Activated naive CD4-positive, alpha-beta T cell treated with anti-CD3 and anti-CD28 coated beads, Interleukin-2, amount 50 U/mL, for 16 hours (primary cell): ENCODE measurements around the gene CCDC70.

Experiments
- DNase-seq: peaks from one replicate; pipeline ENCODE4 v3.0.0-alpha.2; 2020

CCDC70 gene

DNA sequence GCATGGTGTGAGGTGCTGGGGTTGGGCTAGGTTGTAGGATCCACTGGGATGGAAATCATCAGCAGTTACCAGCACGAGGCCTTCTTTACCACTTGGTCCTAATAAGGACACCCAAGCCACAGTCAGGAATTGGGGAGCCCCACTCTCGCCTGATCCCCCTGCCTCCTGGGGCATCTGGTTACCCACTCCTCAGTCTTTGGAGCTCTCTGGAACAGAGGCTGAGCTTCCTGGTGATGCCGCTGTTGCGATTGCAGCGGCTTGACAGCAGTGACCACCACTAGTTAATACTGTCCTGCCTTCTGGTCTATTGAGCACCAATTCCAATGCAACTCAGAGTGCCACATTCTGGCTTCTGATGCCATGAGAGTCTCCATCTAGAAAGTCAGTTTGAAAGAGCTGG, 30.2 kb upstream of the CCDC70 start:
- no peak for DNase-seq

DNA sequence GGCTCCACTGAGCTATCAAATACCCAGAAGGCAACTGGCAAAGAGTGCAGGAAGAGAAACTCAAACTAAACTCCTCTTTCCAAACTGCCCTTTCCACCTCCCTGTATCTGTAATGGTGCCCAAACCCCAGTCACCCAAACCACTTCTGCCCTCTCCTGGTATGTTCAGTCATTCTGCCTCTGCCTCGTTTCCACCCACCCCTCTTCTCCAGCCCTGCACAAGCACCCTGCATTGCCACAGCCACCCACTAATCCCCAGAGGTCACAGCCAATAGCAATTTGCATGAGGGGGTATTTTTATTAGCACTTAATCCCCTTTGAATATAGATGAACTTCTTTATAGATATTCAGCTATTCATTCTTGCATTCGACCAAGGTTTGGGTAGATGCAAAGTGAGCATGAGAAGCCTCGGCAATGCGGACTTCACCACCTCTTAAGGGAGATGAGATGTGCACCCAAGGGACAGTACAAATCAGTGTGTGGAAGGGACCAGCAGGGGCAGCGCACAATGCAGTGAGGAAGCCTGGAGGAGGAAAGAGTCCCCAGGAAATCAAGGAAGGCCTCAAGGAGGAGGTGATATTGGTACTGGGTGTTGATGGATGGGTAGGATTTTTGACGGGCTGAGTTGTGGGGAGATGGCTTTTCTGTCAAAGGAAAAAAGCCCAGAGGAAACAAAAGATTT, 29.2 kb upstream of the CCDC70 start:
- DNase-seq: peak; percentile 52

DNA sequence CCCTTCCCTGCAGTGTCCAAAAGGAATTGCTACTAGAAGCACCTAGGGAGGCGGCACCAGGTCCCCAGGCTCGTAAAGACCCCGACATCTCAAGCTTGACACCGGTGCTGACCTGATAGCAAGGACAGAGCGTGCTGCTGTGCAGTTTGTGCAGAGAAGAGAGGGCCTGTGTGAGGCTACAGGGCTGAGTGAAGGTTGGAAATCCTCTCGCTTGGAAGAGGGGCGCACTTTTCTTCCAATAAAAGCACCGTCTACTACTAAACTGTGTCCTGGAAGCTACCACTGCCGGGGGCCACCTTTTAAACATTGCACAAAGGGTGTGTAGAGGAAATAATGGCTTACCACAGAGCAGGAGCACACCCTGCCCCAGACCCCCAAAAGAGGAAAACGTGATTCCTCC, 27.8 kb upstream of the CCDC70 start:
- DNase-seq: no peak

DNA sequence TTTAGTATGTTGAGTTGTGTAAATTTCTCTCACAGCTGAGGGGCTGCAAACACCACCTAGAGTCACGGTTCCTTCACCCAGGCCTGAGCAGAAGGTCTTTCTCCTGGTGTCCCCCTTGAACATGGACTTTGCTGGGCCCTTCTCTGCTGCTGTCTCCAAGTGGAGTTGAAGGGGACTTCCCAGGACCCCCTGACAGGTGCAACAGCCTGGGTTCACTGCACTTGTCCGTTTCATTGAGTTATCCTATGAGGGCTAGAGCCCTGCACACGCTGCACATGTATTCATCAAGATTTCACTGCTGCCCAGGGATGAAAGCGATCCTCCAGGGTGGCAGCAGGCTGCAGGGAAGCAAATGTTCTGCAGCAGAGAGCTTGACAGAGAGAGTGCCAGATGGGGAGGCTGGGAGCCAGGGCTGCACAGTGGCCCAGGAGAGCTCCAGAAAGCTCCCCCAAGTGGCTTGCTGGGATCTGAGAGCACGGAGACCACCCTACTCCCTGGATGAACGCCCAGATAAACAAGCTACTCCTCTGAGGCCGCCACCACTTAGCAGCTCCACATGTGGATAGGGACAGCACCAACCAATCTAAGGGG, 27.1 kb upstream of the CCDC70 start:
- no peak for DNase-seq

DNA sequence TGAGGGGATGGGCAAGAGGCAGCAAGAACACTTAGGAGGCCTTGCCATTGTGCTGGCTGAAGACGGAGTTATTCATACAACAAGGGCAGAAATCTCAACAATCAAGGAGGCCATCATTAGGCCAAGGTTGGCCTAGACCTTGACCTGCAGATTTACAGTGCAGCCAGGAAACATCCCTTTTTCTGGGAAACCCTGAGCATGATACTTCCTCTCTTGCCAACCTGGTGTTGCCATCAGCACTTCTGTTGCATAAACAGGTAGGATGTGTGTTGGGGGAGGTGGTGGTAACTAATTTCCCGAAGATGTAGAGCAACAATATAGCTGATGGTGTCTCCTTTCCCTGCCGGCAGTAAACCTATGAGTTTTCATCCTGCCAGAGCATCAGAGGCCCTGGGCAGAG, 24.8 kb upstream of the CCDC70 start:
- no peak for DNase-seq

DNA sequence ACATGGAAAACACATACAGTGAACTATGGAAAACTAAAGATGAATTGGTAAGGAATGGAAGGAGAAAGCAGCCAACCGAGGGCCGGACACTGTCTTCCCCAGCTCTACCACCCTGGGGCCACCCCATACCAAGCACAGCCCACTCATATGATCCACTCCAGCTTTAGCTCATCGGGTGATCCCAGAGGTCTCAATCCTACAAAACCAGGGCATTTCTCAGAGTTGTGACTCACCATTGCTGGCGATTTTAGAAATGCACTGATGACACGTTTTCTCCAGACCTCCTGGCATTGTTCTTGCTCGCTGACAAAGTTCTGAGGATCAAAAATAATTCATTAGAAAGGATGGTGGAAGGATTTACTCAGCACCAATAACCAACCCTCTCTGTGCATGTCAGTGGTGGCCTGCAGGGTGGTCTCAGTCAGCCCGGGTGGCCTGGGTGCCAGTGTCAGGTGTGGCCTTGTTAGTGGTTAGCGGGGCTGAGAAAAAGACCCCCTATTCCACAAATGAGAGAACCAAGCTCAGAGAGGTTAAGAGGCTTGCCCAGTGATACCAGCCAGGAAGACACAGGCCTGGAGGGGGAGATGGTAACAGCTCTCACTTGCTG, 23.4 kb upstream of the CCDC70 start:
- no peak for DNase-seq

DNA sequence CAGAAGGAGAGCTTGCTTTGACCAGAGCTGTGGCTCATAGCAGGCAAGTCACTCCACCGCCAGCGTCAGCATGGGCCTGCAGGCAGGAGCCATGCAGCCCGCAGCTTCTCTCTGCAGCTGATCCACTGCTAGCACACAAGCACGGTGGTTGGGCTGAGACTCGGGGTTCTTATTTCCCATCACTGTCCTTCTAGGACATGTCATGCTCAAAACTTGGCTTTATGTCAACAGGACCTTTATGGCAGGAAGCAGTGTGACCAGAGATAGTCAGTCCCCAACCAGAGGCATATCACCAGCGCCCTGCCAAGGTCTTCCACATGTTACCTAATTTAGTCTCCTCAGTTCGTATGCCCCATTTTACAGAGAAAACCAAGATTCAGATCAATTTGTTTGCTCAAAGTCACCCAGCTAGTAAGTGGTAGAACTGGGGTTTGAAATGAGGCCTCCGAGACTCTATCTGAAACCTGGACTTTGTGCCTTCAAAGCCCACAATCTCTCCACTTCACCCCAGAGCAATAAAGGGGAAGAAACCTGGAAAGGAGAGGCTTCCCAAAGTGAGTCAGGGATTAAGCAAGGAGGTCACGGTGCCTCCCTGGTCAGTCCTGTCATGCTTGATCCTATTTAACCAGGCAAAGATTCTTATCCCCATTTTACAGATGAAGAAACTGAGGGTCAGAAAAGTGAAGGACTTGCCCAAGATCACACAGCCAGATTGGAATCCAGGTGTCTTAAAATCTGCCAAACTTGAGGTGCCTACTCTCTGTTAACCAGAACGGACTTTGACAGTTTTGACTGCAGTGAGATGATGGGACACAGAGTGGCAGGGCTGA, 21.8 kb upstream of the CCDC70 start:
- no peak for DNase-seq

DNA sequence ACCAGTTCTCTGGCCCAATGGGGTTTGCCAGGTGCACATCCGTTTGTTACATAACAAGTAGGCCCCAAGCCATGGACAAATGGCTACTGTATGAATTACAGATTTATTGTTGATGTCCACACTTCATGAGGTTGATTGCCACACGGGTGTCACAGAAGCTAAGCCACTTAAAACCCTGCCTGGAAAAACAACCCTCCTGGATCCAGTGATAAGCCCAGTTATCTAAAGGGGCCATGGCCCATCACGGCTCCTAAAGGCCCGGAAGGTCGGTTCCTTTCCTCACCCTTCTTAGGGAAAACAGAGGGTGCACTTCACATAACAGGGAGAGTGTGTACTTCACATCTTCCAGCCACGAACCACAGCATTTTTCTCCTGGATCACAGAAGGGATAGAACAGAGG, 20.9 kb upstream of the CCDC70 start:
- no peak for DNase-seq

DNA sequence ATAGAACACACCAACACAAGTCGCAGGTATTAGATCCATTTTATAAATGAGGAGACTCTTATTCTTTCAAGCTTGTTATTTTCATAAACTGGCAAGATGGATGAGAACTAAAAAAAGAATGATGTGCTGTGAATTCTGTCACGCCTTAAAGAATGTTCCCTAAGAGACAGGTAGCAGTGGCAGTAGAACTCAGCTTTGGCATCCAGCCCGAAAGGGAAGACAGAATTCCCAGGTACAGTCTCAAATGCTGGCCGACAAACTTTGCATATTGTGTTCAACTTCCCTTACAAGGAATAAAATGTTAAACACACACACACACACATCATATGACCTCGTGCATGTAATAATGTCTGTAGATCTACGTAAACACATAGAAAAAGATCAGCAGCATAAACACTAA, 20.0 kb upstream of the CCDC70 start:
- no peak for DNase-seq

DNA sequence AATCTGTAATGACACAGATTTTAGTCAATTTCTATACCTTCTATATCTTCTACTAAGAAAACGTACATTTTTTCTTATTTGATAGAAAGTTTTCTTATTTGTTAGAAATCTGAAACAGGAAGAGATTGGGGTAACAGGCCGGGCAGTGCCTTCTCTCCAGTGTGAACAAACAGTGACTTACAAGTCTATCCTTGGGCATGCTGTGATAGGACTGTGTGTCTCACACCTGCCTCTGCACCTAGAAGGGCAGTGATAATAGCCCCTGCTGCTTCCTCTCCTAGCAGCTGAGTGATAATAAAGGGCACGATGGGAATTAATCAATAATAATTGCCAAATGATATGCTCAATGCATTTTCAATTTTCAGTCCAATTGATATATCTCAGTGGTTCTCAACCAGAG, 18.2 kb upstream of the CCDC70 start:
- DNase-seq: no peak

DNA sequence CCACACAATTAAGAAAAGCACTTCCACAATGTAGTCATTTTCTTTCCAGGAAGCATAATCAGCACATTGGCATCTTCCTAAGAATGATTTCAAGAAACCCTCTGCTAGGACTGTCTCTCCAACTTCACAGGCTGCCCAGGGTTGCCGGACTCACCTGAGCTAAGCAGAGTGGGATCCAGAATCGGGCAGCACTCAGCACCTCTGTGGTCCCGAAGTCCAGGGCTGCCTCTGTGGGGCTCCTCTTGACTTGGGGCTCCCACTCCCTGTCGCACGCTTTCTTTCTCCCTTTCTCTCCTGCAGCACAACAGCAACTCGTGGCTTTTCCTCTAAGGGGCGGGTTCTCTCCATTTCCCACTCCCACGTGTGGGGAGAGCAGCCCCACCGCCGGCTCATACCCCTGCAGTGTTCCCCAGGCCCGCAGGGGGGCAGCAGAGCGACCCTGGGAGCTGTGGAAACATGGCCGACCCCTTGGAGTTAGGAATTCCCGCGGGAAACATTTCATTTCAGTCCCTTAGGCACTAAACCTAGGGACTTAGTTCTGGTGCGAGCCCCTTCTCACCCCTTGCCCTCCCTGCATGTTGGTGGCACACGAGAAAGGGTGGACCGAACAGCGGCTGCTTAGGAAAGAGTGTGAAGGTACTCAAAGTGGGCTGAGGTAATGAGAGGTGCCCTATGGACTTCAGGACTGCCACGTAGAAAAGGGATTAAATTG, 16.8 kb upstream of the CCDC70 start, which contains the start of gene TMEM272:
TSS of gene TMEM272 (minus strand) at position 316 of the 712 bp plus-strand sequence. CDS start 6,647 bp downstream, outside the sequence.
- DNase-seq: peak; percentile 62

DNA sequence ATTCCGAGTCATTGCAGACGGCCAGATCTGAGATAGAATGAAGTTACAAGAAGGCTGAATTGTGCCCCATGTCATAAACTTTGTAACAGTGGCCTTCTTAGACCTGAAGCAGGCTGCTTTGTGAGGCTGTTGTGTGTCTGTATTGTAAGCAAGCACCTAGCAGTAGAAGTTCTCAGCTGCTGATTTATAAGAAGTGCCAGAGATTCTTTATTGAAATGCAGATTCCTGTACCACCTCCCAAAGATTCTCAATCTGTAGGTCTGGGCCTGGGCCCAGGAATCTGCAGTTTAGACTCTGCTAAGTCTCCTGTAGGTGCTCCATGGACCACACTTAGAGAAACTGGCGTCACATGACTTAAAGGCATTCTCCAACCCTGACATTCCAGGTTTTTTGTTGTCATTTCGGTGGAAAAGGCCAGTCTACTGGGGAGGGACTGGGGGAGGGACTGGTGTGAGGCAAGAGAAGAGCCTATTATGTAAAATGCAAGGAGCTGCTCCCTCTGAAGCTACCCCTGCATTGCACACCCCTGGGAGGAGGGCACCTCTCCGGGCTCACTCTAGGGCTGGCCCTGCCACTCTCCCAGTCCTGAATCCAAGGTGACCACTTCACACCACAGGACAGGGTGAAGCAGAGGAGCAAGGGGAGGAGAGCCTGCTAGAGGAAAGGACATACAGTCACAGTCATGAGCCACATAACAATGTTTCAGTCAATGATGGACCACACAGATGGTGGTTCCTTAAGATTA, 16.0 kb upstream of the CCDC70 start:
- DNase-seq: no peak

DNA sequence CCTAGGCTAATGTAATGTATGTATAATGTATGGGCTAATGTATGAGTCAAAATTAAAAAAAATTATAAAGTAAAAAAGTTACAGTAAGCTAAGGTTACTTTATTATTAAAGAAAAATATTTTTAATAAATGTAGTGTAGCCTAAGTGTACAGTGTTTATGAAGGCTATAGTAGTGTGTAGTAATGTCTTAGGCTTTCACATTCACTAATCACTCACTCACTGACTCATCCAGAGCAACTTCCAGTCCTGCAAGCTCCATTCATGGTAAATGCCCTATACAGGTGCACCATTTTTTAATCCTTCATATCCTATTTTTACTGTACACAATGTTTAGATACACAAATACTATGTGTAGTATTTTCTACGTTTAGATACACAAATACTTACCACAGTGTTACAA, 15.0 kb upstream of the CCDC70 start:
- DNase-seq: no peak

DNA sequence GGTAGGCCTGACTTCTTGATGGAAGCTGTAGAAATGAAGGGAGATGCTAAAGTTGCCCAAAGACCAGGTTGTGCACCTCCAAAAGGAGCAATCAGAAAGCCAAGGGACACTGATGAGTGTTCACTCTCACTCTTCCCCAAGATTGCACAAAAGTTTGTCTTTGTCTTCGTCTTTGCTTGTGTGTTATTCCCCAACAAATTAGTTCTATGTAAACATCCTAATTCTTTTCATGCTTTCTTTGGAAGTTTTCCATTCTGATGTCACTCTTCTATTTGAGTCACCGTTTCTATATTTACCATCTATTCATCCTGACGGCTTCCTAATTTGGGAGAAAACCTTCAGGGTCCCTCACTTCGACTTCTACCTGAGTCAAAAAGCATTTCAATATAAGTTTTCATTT, 13.1 kb upstream of the CCDC70 start:
- DNase-seq: no peak

DNA sequence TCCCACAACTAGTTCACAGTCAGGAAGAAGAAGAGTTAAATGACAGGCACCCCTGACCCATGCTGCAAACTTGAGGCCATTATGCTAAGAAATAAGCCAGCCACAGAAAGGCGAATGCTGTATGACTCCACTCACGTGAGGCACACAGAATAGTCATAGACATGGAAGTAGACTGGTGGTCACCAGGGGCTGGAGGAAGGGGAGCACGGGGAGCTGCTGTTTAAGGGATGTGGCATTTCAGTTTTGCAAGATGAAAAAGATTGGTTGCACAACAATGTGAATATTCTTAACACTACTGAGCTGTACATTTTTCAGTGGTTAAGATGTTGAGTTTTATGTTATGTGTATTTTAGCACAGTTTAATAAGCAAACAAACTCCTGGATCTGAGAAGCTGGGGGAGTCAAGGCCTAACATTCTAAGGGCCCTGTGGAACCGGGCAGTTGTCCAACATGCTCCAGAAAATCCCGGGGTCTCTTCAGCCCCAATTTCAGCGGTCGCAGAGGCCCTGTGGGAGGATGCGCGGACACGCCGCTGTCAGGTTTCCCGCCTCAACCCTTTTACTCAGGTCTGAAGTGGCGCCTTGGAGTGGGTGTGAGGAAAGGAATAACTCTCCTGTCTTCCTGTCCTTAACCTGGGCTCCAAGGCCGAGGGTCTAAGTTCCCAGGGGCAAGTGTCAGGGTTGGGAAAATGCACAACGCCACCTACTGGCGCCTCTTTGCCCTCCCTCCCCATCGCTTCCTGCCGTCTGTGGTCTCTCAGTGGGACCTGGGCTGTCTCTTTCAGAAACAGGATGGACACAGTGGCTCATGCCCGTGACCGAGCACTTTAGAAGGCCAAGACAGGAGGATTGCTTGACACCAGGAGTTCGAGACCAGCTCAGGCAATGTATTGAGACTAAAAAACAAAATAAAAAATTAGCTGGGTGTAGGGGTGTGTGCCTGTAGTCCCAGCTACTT, 12.3 kb upstream of the CCDC70 start:
- DNase-seq: peak; percentile 18

DNA sequence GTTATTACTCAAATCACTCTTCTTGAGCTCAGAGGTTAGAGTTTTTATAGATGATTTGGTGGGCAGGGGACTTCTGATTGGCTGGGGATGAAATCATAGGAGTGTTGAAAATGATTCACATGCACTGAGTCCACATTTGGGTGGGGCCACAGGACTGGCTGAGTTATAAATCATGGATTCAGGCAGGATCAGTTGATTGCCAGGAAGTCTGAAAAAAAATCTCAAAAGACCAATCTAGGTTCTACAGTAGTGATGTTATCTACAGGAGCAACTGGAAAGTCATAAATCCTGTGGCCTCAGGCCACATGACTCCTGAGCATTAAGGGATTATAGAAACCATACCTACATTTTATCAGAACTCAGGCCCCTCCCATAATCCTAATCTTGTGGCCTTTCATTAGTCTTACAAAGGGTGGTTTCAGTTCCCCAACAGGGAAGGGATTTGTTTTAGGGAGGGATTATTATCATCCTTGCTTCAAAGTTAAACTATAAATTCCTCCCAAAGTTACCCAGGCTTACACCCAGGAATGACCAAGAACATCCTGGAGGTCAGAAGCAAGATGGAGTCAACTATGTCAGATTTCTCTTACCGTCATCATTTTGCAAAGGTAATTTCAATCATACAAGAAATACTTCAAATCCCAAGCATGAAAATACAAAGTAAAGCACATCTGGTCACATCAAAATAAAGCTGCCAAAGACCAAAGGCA, 5.6 kb upstream of the CCDC70 start:
- DNase-seq: no peak

DNA sequence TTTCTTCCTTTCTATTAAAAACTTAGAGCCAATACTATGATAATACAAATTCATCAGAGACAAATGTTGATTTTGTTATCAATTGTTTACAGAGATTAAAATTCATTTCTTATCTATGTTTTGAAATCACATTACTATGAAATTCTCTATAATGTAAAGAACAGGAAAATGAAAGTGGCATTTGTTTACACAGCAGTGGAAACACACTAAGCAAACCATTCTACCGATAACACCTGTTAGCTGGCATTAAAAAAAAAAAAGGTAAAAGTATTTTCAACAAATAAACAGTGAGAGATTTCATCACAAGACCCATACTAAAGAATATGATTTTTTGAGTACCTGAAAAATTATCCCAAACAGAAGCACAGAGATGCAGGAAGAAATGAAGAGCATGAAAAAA, 4.8 kb upstream of the CCDC70 start:
- DNase-seq: no peak

DNA sequence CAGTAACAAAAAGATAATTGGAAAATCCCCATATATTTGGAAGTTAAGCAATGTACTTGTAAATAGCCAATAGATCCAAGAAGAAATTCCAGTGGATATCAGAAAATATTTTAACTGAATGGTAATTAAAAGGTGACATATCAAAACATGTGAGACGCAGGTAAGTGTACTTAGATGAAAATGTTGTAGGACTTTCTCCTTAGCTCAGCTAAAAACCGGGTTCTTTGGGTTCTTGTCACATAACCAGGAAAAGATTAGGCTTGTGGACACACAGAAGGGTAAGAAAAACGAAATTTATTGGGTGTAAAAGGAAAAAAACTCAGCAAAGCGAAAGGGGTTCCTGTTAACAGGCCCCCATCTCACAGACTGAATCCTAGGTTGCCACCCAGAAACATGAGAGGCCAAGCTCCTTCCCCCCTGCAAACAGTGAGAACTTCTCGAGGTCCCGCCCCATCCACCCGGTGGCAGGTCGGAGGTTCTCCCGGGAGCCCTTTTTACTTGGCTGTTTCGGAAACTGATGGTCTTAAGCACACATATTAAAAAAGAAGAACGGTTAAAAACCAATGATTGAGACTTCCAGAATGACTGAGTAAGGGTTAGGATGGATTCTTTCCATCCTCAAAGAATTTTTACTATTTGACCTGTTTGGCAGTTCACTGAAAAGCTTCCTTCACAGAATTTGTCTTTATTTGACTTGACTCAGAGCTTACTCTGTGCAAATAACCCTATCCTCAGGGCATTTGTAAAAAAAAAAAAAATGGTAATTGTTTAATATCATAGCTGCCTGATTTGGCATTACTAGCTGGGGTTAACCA, 3.1 kb upstream of the CCDC70 start:
- DNase-seq: no peak

DNA sequence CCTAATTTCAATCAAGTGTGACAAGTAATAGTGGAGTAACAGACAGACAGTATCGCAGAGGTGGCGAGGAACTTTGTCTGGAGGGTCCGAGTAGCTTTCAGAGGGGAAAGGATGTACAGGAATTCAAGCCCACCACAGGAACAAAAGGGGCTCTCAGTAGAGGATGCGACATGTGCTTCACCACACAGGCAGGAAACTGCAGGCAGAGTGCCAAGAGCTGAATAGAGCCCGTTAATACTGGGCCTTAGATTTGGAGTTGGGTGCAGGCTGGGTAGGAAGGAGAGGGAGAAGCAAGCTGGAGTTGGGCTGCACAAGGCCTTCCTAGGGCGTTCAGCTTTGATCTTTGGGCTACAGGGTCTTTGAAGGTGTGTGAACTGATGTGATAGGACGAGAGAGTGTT, 1.2 kb downstream of the CCDC70 start:
- no peak for DNase-seq
